ENCODE data around the gene MARCHF2.

DNA sequence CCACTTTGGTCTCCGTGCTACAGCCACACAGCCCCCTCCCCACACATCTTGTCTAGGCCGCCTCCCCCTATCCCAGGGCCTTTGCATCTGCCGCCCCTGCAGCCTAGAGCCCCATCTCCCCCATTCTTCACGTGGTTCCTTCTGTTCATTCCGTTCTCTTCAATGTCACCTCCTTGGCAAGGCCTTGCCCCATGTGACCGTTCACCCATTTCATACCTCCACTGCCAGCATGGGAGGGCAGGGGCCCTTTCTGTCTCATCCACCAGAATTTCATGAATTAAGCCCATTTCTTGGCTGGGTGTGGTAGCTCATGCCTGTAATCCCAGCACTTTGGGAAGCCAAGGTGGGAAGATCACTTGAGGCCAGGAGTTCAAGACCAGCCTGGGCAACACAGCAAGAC lies 15.9 kb downstream of the MARCHF2 start:
- TF ChIP-seq, protein P1, sequence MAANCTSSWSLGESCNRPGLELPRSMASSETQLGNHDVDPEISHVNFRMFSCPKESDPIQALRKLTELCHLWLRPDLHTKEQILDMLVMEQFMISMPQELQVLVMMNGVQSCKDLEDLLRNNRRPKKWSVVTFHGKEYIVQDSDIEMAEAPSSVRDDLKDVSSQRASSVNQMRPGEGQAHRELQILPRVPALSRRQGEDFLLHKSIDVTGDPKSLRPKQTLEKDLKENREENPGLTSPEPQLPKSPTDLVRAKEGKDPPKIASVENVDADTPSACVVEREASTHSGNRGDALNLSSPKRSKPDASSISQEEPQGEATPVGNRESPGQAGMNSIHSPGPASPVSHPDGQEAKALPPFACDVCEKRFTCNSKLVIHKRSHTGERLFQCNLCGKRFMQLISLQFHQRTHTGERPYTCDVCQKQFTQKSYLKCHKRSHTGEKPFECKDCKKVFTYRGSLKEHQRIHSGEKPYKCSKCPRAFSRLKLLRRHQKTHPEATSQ (tag by site-specific recombination; IDR thresholded peaks at IDR 0.05) = no peak
- TF ChIP-seq, protein P2, sequence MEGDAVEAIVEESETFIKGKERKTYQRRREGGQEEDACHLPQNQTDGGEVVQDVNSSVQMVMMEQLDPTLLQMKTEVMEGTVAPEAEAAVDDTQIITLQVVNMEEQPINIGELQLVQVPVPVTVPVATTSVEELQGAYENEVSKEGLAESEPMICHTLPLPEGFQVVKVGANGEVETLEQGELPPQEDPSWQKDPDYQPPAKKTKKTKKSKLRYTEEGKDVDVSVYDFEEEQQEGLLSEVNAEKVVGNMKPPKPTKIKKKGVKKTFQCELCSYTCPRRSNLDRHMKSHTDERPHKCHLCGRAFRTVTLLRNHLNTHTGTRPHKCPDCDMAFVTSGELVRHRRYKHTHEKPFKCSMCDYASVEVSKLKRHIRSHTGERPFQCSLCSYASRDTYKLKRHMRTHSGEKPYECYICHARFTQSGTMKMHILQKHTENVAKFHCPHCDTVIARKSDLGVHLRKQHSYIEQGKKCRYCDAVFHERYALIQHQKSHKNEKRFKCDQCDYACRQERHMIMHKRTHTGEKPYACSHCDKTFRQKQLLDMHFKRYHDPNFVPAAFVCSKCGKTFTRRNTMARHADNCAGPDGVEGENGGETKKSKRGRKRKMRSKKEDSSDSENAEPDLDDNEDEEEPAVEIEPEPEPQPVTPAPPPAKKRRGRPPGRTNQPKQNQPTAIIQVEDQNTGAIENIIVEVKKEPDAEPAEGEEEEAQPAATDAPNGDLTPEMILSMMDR (tag by site-specific recombination; IDR thresholded peaks at IDR 0.05) = no peak
- TF ChIP-seq HOXA7 (CRISPR knock-in tag; IDR thresholded peaks at IDR 0.05; ENCODE audit: borderline replicate concordance) (no peak), ZNF513 (tag by site-specific recombination; IDR thresholded peaks at IDR 0.05) (no peak), ZNF239 (tag by site-specific recombination; IDR thresholded peaks at IDR 0.05) (no peak), AEBP2 (tag by site-specific recombination; IDR thresholded peaks at IDR 0.05; ENCODE audit: borderline replicate concordance) (no peak)
- TF ChIP-seq, protein P3, sequence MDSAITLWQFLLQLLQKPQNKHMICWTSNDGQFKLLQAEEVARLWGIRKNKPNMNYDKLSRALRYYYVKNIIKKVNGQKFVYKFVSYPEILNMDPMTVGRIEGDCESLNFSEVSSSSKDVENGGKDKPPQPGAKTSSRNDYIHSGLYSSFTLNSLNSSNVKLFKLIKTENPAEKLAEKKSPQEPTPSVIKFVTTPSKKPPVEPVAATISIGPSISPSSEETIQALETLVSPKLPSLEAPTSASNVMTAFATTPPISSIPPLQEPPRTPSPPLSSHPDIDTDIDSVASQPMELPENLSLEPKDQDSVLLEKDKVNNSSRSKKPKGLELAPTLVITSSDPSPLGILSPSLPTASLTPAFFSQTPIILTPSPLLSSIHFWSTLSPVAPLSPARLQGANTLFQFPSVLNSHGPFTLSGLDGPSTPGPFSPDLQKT (IDR thresholded peaks at IDR 0.05; ENCODE audit: borderline replicate concordance, low read depth, low read length) = no peak
